HG03558 (cell line): ENCODE results near the gene WFDC1.

Source experiments
- ATAC-seq: cut with Tn5 transposase; IDR thresholded peaks from one replicate; pipeline ENCODE4 v1.9.1; 2021; ENCODE audit warnings: moderate number of reproducible peaks; ENCODE audit not compliant: unreplicated experiment; ENCODE audit errors: extremely low read depth

Gene WFDC1

GRCh38 chr16:84369105-84369504 is 74.4 kb downstream of the WFDC1 start:
- ATAC-seq: no peak

GRCh38 chr16:84369938-84370627 is 75.4 kb downstream of the WFDC1 start:
- ATAC-seq: no peak

- ATAC-seq: no peak
These were observed 76.3 kb downstream of the WFDC1 start for GRCh38 chr16:84370723-84371552.

GRCh38 chr16:84371553-84371865 is 76.8 kb downstream of the WFDC1 start:
- no peak for ATAC-seq

GRCh38 chr16:84373907-84374489 is 79.3 kb downstream of the WFDC1 start:
- ATAC-seq: no peak

- no peak for ATAC-seq
These were observed 83.4 kb downstream of the WFDC1 start for GRCh38 chr16:84378099-84378498.

- no peak for ATAC-seq
These were observed 83.9 kb downstream of the WFDC1 start for GRCh38 chr16:84378567-84378966.

GRCh38 chr16:84379008-84379708 is 84.5 kb downstream of the WFDC1 start:
- no peak for ATAC-seq
